ENCODE data around the gene DNAJC6.

DNAJC6 gene

DNA sequence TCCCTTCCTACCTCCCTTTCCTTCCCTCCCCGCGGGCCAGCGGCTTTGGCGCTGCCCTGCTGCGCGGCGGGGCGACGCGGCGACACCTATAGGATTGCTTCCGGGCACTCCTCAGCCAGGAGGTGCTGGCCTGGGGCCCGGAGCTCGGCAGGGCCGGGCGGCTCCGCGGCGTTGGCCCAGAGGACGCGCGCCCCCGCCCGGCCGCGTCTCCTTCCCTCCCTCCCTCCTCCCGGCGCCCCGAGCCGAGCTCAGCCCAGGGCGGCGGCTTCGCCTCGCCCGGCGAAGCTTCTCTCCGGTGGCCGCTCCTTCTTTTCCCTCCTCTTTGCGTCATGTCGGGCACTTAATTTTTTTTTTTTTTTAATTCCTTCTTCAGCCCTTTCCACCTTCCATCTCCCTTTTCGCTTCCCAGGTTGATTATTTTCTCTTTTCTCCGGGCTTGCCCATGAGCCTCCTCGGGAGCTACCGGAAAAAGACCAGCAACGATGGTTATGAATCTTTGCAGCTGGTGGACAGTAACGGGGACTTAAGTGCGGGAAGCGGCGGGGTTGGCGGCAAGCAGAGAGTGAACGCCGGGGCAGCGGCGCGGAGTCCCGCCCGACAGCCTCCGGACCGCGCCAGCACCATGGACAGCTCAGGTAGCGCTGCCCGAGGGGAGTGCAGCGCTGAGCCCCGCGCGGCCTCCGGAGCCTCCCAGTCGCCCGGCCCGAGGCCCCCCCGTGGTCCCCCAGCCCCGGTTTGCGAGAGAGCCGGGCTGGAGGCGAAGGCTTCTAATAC, at the start of gene DNAJC6:
DNAJC6 (plus strand) TSS at position 240 of the 774 bp plus-strand sequence; CDS start at position 443, 203 bp downstream.
- peak within 1 kb of the TSS; percentile 16 to 61 for H3K4me3 ChIP-seq (ENCODE audit: low read depth in 1 of 2, low read length in 2 of 2)
- no peak within 1 kb of the TSS for H3K27ac ChIP-seq (ENCODE audit: low read length)
- H3K4me1 ChIP-seq (ENCODE audit: control insufficient read depth in 1 of 2, insufficient read depth in 2 of 2, low read length in 2 of 2), result peaks cover 0 to 11% of the 10 kb centered on the region in 2 donors

DNA sequence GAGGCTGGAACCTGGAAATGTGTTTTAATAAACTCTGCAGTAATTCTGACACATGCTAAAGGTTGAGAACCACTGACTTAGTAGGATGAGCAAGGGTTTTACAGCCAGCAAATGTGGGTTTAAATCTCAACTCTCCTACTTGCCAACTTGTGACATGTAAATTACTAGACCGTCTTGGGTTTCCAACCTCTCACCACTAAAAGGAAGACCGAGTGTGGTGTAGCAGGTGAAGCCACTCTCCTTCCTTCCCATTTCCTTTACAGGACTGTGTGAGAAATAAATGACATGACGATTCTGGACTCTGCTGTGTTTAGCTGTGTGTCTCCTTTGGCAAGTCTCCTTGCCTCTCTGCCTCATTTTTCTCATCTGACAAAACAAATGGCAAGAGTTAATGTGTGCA, 49.5 kb upstream of the DNAJC6 start:
- Histone ChIP-seq H3K4me3 (ENCODE audit: low read depth in 1 of 2, low read length in 2 of 2) (no peak overlapping the region), H3K27me3 (ENCODE audit: low read depth, low read length) (peaks cover 5% of the 10 kb centered on the region), H3K27ac (ENCODE audit: low read length) (no peak overlapping the region), H3K9me3 (ENCODE audit: control insufficient read depth in 1 of 2, low read length in 2 of 2) (no peaks in the 10 kb centered on the region), H3K36me3 (ENCODE audit: control insufficient read depth in 1 of 2, insufficient read depth in 2 of 2, low read length in 2 of 2) (no peaks in the 10 kb centered on the region), H3K4me1 (ENCODE audit: control insufficient read depth in 1 of 2, insufficient read depth in 2 of 2, low read length in 2 of 2) (peaks cover 0 to 6% of the 10 kb centered on the region in 2 donors)

More for the DNA sequence above, at the start of gene DNAJC6:
- Histone ChIP-seq H3K9me3 (ENCODE audit: control insufficient read depth in 1 of 2, low read length in 2 of 2) (no peaks in the 10 kb centered on the region), H3K36me3 (ENCODE audit: control insufficient read depth in 1 of 2, insufficient read depth in 2 of 2, low read length in 2 of 2) (no peaks in the 10 kb centered on the region), H3K27me3 (ENCODE audit: low read depth, low read length) (peaks cover 4% of the 10 kb centered on the region)

DNA sequence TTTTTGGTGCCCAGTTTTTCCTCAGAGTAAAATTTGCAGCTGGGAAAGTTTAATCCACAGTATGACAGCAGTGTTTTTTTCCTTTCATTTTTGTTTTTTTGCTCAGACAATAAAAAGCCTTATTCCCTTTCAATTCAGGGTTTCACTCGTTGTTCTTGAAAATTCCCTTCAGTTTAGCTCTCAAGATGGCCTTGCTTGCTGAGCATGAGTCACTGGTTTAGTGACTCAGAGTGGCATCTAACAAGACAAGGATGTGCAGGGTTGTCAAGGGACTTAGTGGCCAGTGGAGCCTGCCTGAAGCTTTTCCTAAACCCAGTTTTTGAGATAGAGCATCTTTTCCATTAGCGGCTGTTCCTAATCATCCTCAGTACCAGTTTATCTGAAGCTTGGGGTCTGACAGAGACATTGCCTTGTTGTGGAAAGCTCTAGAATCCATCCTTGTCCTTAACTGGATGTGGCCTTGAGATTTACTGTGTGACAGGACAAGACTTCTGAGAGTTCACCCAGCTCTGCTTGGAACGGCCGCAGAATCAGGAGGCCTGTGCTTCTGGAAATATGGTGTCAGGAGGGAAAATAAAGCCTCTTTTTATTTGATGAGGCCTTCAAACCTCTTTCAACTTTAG, 48.4 kb upstream of the DNAJC6 start:
- H3K4me1 ChIP-seq (ENCODE audit: control insufficient read depth in 1 of 2, insufficient read depth in 2 of 2, low read length in 2 of 2), result peaks cover 0 to 7% of the 10 kb centered on the region in 2 donors
- no peak overlapping the region for H3K27ac ChIP-seq (ENCODE audit: low read length)
- H3K27me3 ChIP-seq (ENCODE audit: low read depth, low read length), result peaks cover 5% of the 10 kb centered on the region
- no peaks in the 10 kb centered on the region for H3K36me3 ChIP-seq (ENCODE audit: control insufficient read depth in 1 of 2, insufficient read depth in 2 of 2, low read length in 2 of 2)
- no peak overlapping the region for H3K4me3 ChIP-seq (ENCODE audit: low read depth in 1 of 2, low read length in 2 of 2)
- no peaks in the 10 kb centered on the region for H3K9me3 ChIP-seq (ENCODE audit: control insufficient read depth in 1 of 2, low read length in 2 of 2)

DNA sequence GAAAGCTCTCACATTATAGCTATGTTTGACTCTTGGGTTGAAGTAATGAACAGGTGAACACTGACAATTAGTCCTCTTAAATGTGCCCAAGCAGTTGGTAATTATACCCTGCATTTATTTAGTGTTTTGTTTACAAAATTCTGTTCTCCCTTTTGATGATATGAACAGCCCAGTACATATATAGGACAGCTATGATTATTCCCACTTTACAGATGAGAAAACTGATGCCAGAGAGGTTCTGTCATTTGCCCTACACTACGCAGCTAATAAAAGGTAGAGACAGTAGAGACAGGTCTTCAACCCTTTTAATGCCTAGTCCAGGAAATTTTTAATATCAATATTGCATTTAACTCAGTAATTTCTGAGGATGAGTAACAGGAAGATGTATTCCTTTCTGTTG, 46.1 kb upstream of the DNAJC6 start:
- Histone ChIP-seq H3K4me1 (ENCODE audit: control insufficient read depth in 1 of 2, insufficient read depth in 2 of 2, low read length in 2 of 2) (peaks cover 0 to 8% of the 10 kb centered on the region in 2 donors), H3K36me3 (ENCODE audit: control insufficient read depth in 1 of 2, insufficient read depth in 2 of 2, low read length in 2 of 2) (no peaks in the 10 kb centered on the region), H3K9me3 (ENCODE audit: control insufficient read depth in 1 of 2, low read length in 2 of 2) (no peaks in the 10 kb centered on the region), H3K4me3 (ENCODE audit: low read depth in 1 of 2, low read length in 2 of 2) (no peak overlapping the region), H3K27ac (ENCODE audit: low read length) (no peak overlapping the region), H3K27me3 (ENCODE audit: low read depth, low read length) (peaks cover 11% of the 10 kb centered on the region)

DNA sequence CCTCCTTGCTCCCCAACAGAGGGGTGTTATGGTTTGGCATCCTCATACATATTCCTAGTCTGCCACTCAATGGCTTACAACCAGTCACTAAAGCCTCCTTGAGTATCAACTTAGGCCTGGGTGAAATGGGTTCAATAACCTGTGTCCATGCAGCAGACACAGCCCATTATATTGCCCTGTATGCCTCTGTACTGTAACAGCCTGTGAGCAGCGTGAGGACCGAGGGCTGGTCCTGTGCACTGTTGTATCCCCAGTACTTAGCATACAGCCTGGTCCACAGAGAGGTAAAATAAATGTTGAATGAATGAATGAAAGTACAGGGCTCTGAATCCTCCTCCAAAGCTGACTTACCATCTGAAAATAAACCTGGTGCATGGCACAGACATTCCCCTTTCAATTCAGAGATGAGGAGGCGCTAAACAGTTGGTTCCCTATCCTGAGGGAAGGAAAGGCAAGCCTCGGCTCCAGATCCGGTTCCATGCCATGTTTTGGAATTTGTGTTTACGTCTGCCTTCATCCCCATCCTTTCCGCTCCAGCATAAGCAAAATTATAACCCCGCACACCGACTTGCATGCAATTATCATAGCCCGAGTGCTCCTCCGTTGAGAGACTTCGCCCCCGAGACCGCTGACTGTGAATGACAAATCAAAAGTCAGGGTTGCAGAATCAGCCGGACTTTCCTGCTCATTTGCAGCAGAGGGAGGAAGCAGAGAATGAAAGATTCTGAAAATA, 45.0 kb upstream of the DNAJC6 start:
- Histone ChIP-seq H3K36me3 (ENCODE audit: control insufficient read depth in 1 of 2, insufficient read depth in 2 of 2, low read length in 2 of 2) (no peaks in the 10 kb centered on the region), H3K9me3 (ENCODE audit: control insufficient read depth in 1 of 2, low read length in 2 of 2) (no peaks in the 10 kb centered on the region), H3K27ac (ENCODE audit: low read length) (no peak overlapping the region), H3K27me3 (ENCODE audit: low read depth, low read length) (peaks cover 11% of the 10 kb centered on the region), H3K4me1 (ENCODE audit: control insufficient read depth in 1 of 2, insufficient read depth in 2 of 2, low read length in 2 of 2) (peaks cover 0 to 8% of the 10 kb centered on the region in 2 donors), H3K4me3 (ENCODE audit: low read depth in 1 of 2, low read length in 2 of 2) (peak overlapping the region; percentile 61 to 76)

DNA sequence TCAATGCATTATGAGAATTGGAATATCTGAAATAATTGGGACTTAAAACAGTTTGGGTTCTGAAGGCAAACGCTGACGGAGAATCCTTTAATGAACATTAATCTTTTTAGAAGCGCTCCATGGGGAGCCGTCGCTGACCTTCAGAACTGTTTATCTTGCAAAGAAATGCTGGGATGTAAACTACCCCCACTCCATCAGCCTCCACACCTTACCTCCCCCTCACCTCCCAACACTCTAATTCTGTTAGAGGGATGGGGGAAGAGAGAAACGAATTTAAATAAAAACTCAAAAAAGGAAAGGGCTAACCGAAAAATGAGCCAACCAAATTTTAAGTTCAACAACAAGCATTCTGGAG, 44.1 kb upstream of the DNAJC6 start:
- no peaks in the 10 kb centered on the region for H3K9me3 ChIP-seq (ENCODE audit: control insufficient read depth in 1 of 2, low read length in 2 of 2)
- no peaks in the 10 kb centered on the region for H3K36me3 ChIP-seq (ENCODE audit: control insufficient read depth in 1 of 2, insufficient read depth in 2 of 2, low read length in 2 of 2)
- H3K4me3 ChIP-seq (ENCODE audit: low read depth in 1 of 2, low read length in 2 of 2), result peak overlapping the region; percentile 61 to 76
- peaks cover 0 to 8% of the 10 kb centered on the region in 2 donors for H3K4me1 ChIP-seq (ENCODE audit: control insufficient read depth in 1 of 2, insufficient read depth in 2 of 2, low read length in 2 of 2)
- no peak overlapping the region for H3K27ac ChIP-seq (ENCODE audit: low read length)
- H3K27me3 ChIP-seq (ENCODE audit: low read depth, low read length), result peaks cover 11% of the 10 kb centered on the region

DNA sequence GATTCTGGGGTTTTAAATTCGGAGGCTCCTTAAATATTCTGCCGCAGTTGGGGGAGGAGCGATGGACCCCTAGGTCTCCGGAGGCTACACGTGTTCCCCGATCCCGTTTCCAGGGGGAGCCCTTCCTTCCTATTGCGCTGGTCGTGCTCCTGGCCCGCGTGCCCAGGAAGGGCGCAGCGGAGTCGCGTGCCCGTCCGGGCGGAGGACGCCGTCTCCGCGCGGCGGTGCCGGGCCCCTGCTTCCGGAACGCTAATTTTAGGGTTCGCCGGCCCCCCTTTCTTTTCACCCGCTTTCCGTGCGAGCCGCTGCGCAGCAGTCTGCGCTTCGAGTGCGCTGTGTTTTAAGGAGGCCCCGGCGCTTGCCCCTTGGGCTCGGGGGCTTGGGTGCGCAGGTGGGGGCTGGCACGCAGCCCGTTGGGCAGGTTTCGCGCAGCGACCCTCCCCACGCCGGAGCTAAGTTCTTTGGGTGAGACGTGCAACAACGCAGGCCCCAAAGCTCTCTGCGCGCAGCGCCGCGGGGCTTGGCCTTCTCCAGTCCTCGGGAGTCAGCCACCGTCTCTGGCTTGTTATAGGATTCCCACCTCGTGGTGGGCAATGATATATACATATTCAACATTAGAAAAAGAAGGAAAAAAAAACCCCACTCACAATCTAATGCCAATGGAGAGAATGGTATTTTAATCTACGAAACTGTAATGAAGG, 43.5 kb upstream of the DNAJC6 start:
- no peak overlapping the region for H3K27ac ChIP-seq (ENCODE audit: low read length)

DNA sequence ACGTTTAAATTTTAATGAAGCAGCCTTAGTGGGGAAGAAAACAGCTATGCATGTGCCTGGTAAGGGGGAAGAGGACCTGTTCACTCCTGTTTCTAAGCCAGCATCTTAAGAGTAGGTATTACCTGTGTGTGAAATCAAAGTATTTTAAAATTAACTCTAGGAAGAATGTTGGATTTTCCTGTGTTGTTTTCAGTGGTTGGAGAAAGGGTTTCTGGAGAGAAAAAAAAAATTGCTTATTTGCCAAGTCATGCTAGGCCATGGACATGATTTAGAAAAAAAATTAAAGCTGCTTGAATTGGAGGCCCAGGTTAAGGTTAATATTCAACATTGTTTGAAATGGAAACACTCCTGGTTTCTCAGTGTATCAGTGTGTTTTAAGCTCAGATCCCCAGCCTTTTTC, 42.9 kb upstream of the DNAJC6 start:
- peaks cover 0 to 8% of the 10 kb centered on the region in 2 donors for H3K4me1 ChIP-seq (ENCODE audit: control insufficient read depth in 1 of 2, insufficient read depth in 2 of 2, low read length in 2 of 2)
- H3K4me3 ChIP-seq (ENCODE audit: low read depth in 1 of 2, low read length in 2 of 2), result peak overlapping the region in 1 of 2 donors; percentile 61
- H3K9me3 ChIP-seq (ENCODE audit: control insufficient read depth in 1 of 2, low read length in 2 of 2), result no peaks in the 10 kb centered on the region
- no peaks in the 10 kb centered on the region for H3K36me3 ChIP-seq (ENCODE audit: control insufficient read depth in 1 of 2, insufficient read depth in 2 of 2, low read length in 2 of 2)
- H3K27ac ChIP-seq (ENCODE audit: low read length), result no peak overlapping the region
- H3K27me3 ChIP-seq (ENCODE audit: low read depth, low read length), result peaks cover 11% of the 10 kb centered on the region

More for the DNA sequence above, 43.5 kb upstream of the DNAJC6 start:
- no peaks in the 10 kb centered on the region for H3K36me3 ChIP-seq (ENCODE audit: control insufficient read depth in 1 of 2, insufficient read depth in 2 of 2, low read length in 2 of 2)
- peak overlapping the region; percentile 61 to 76 for H3K4me3 ChIP-seq (ENCODE audit: low read depth in 1 of 2, low read length in 2 of 2)
- peaks cover 0 to 8% of the 10 kb centered on the region in 2 donors for H3K4me1 ChIP-seq (ENCODE audit: control insufficient read depth in 1 of 2, insufficient read depth in 2 of 2, low read length in 2 of 2)
- H3K27me3 ChIP-seq (ENCODE audit: low read depth, low read length), result peaks cover 11% of the 10 kb centered on the region
- no peaks in the 10 kb centered on the region for H3K9me3 ChIP-seq (ENCODE audit: control insufficient read depth in 1 of 2, low read length in 2 of 2)

DNA sequence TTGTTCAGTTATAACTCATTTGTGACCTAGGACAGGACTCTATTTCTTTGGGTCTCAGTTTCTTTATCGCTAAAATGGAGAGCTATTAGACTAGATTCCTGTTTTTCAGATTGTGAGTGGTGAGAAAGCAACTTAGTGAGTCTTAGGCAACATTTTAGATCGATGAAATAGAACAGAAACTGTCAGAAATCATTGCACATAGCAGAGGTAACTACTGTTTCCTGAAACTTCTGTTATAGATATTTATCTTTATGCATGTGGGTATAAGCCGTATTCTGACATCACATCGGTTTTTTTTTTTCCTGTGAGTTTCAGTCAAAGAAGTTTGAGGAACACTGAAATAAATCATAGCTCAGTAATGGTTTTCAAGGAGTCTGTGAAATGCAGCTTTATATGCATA, 42.1 kb upstream of the DNAJC6 start:
- H3K27ac ChIP-seq (ENCODE audit: low read length), result no peak overlapping the region
- H3K4me1 ChIP-seq (ENCODE audit: control insufficient read depth in 1 of 2, insufficient read depth in 2 of 2, low read length in 2 of 2), result peaks cover 0 to 8% of the 10 kb centered on the region in 2 donors
- H3K4me3 ChIP-seq (ENCODE audit: low read depth in 1 of 2, low read length in 2 of 2), result no peak overlapping the region
- H3K36me3 ChIP-seq (ENCODE audit: control insufficient read depth in 1 of 2, insufficient read depth in 2 of 2, low read length in 2 of 2), result no peaks in the 10 kb centered on the region
- no peaks in the 10 kb centered on the region for H3K9me3 ChIP-seq (ENCODE audit: control insufficient read depth in 1 of 2, low read length in 2 of 2)
- peaks cover 11% of the 10 kb centered on the region for H3K27me3 ChIP-seq (ENCODE audit: low read depth, low read length)

DNA sequence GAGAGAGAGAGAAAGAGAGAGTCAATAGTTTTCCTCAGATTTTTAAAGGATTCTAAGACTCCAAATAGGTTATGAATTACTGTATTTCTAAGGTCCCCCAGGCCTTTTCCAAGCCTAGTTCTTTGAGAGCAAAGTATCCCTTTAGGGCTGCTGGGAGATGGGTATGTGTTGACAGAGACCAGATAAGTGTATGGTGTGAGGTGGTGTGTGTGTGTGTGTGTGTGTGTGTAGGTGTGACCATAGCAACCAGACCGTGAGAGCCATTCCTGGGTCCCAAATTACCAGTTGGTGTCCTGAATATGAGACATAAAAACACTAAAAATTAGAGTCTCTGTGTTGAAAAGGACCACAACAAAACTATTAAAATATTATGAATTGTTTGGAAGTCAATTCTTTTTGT, 41.7 kb upstream of the DNAJC6 start:
- Histone ChIP-seq H3K9me3 (ENCODE audit: control insufficient read depth in 1 of 2, low read length in 2 of 2) (no peaks in the 10 kb centered on the region), H3K27ac (ENCODE audit: low read length) (no peak overlapping the region), H3K36me3 (ENCODE audit: control insufficient read depth in 1 of 2, insufficient read depth in 2 of 2, low read length in 2 of 2) (no peaks in the 10 kb centered on the region), H3K4me3 (ENCODE audit: low read depth in 1 of 2, low read length in 2 of 2) (no peak overlapping the region), H3K27me3 (ENCODE audit: low read depth, low read length) (peaks cover 11% of the 10 kb centered on the region), H3K4me1 (ENCODE audit: control insufficient read depth in 1 of 2, insufficient read depth in 2 of 2, low read length in 2 of 2) (peaks cover 0 to 8% of the 10 kb centered on the region in 2 donors)

DNA sequence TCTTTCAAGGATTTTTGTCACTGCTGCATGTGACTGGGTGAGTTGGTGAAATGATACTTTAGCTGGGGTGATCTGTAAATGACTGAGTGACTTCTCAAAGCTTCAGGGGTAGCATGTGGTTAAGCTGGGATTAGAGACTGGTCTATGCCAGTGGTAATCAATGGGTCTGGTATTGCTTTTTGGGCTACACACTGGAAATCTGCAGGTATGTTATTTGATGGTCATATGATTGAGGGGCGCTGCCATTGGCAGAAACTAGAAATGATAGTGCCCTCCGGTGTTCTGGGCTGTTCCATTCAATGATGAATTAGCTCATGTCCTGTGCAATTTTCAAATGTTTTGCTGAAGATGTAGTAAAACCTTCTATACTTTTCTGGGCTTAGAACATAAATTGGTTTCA, 39.7 kb upstream of the DNAJC6 start:
- no peak overlapping the region for H3K27ac ChIP-seq (ENCODE audit: low read length)
- H3K36me3 ChIP-seq (ENCODE audit: control insufficient read depth in 1 of 2, insufficient read depth in 2 of 2, low read length in 2 of 2), result no peaks in the 10 kb centered on the region
- no peak overlapping the region for H3K4me3 ChIP-seq (ENCODE audit: low read depth in 1 of 2, low read length in 2 of 2)

More for the DNA sequence above, 39.7 kb upstream of the DNAJC6 start:
- H3K9me3 ChIP-seq (ENCODE audit: control insufficient read depth in 1 of 2, low read length in 2 of 2), result no peaks in the 10 kb centered on the region
- peaks cover 0 to 8% of the 10 kb centered on the region in 2 donors for H3K4me1 ChIP-seq (ENCODE audit: control insufficient read depth in 1 of 2, insufficient read depth in 2 of 2, low read length in 2 of 2)
- peaks cover 11% of the 10 kb centered on the region for H3K27me3 ChIP-seq (ENCODE audit: low read depth, low read length)
